WTC11 (cell line): ENCODE results near the gene ZNF416. TPM values are rescaled to one million over a fixed set of nuclear protein-coding genes. Genes with fewer than 3 reads are reported as not detected.
A peak's percentile ranks its signal among the peaks of the same experiment; 100 is the strongest.

Experiments
- ATAC-seq: fragments of 200-7000 bp; cut with Tn5 transposase; 2 replicates; pipeline ENCODE4 v1.10.0; 2021; ENCODE audit warnings: mild to moderate bottlenecking, moderate library complexity
- CTCF ChIA-PET: fragments of 300-600 bp; sonication (Branson Sonifier 250); formaldehyde crosslinking; loops from one replicate; lab custom pipeline; 2021; ENCODE audit warnings: antibody characterized with exemption; lab: Charles Lee
- POLR2A ChIA-PET: fragments of 350-600 bp; sonication (Branson Sonifier 250); formaldehyde crosslinking; loops from one replicate; lab custom pipeline; 2021; ENCODE audit warnings: antibody characterized with exemption; lab: Charles Lee
- DNase-seq: peaks from one replicate; pipeline ENCODE4 v3.0.0; 2021; ENCODE audit warnings: low spot score
- H3K27ac Mint-ChIP-seq: 2 replicates; pipeline ENCODE4 v1.8.0; 2021; ENCODE audit warnings: mixed read lengths
- H3K27me3 Mint-ChIP-seq: 2 replicates; pipeline ENCODE4 v1.8.0; 2021; ENCODE audit warnings: low read depth, mild to moderate bottlenecking, moderate library complexity, mixed read lengths
- H3K36me3 Mint-ChIP-seq: 2 replicates; pipeline ENCODE4 v1.8.0; 2021; ENCODE audit warnings: mixed read lengths
- H3K4me1 Mint-ChIP-seq: 2 replicates; pipeline ENCODE4 v1.8.0; 2022; ENCODE audit warnings: mixed read lengths
- H3K4me3 Mint-ChIP-seq: 2 replicates; pipeline ENCODE4 v1.8.0; 2021; ENCODE audit warnings: mild to moderate bottlenecking, moderate library complexity, mixed read lengths
- H3K9me3 Mint-ChIP-seq: 2 replicates; pipeline ENCODE4 v1.8.0; 2021; ENCODE audit warnings: mixed read lengths
- ATF2 ChIP-seq: sonication (generic); formaldehyde crosslinking; IDR thresholded peaks from 2 replicates; pipeline ENCODE4 v1.8.1; 2022; ENCODE audit warnings: low read depth, missing genetic modification reagents, borderline replicate concordance
- ELF4 ChIP-seq: sonication (generic); formaldehyde crosslinking; IDR thresholded peaks from 2 replicates; pipeline ENCODE4 v1.8.1; 2022; ENCODE audit warnings: low read depth, mild to moderate bottlenecking, moderate library complexity, missing genetic modification reagents
- ETV6 ChIP-seq: sonication (generic); formaldehyde crosslinking; IDR thresholded peaks from 2 replicates; pipeline ENCODE4 v1.8.1; 2022; ENCODE audit warnings: mild to moderate bottlenecking, missing genetic modification reagents
- FOXK1 ChIP-seq: sonication (generic); formaldehyde crosslinking; IDR thresholded peaks from 2 replicates; pipeline ENCODE4 v1.8.0; 2022; ENCODE audit warnings: mild to moderate bottlenecking, moderate library complexity, missing genetic modification reagents
- FOXP1 ChIP-seq: sonication (generic); formaldehyde crosslinking; IDR thresholded peaks from 2 replicates; pipeline ENCODE4 v1.8.0; 2022; ENCODE audit warnings: missing genetic modification reagents, mild to moderate bottlenecking, moderate library complexity, borderline replicate concordance
- HMGA2 ChIP-seq: fragments of 250-450 bp; sonication (Bioruptor Pico); IDR thresholded peaks from 2 replicates; pipeline ENCODE4 v1.4.0; 2021; ENCODE audit warnings: mild to moderate bottlenecking, moderate library complexity
- HMGXB4 ChIP-seq: sonication (generic); formaldehyde crosslinking; IDR thresholded peaks from 2 replicates; pipeline ENCODE4 v1.8.1; 2023; ENCODE audit warnings: mild to moderate bottlenecking, moderate library complexity, missing genetic modification reagents
- IRF2 ChIP-seq: sonication (generic); formaldehyde crosslinking; IDR thresholded peaks from 2 replicates; pipeline ENCODE4 v1.8.0; 2022; ENCODE audit warnings: low read depth, missing genetic modification reagents, borderline replicate concordance
- JAZF1 ChIP-seq: fragments of 250-450 bp; sonication (Bioruptor Pico); IDR thresholded peaks from 2 replicates; pipeline ENCODE4 v1.9.0; 2021; ENCODE audit warnings: moderate library complexity, mild to moderate bottlenecking, inconsistent platforms
- MAX ChIP-seq: sonication (generic); formaldehyde crosslinking; IDR thresholded peaks from 2 replicates; pipeline ENCODE4 v1.8.0; 2022; ENCODE audit warnings: mild to moderate bottlenecking, missing genetic modification reagents
- NR1H2 ChIP-seq: sonication (generic); formaldehyde crosslinking; IDR thresholded peaks from 2 replicates; pipeline ENCODE4 v1.9.0; 2021; ENCODE audit warnings: mild to moderate bottlenecking, moderate library complexity, missing genetic modification reagents
- PRRX2 ChIP-seq: fragments of 250-450 bp; sonication (Bioruptor Pico); IDR thresholded peaks from 2 replicates; pipeline ENCODE4 v1.8.0; 2021; ENCODE audit warnings: mild to moderate bottlenecking
- TEAD1 ChIP-seq: sonication (generic); formaldehyde crosslinking; IDR thresholded peaks from 2 replicates; pipeline ENCODE4 v1.8.0; 2022; ENCODE audit warnings: mild to moderate bottlenecking, missing genetic modification reagents
- TP53 ChIP-seq: sonication (generic); formaldehyde crosslinking; IDR thresholded peaks from 2 replicates; pipeline ENCODE4 v1.8.1; 2023; ENCODE audit warnings: mild to moderate bottlenecking, missing genetic modification reagents
- ZMAT4 ChIP-seq: fragments of 250-450 bp; sonication (Bioruptor Pico); IDR thresholded peaks from 2 replicates; pipeline ENCODE4 v1.9.0; 2021; ENCODE audit warnings: mild to moderate bottlenecking
- ZNF121 ChIP-seq: sonication (generic); formaldehyde crosslinking; IDR thresholded peaks from 2 replicates; pipeline ENCODE4 v1.8.0; 2023; ENCODE audit warnings: missing genetic modification reagents
- ZNF232 ChIP-seq: sonication (generic); formaldehyde crosslinking; IDR thresholded peaks from 2 replicates; pipeline ENCODE4 v1.8.0; 2022; ENCODE audit warnings: mild to moderate bottlenecking, missing genetic modification reagents
- total RNA-seq: library from RNA; stranded (reverse); gene quantifications from 3 replicates; pipeline ENCODE4 v1.2.3, GENCODE V29; 2021
- TF ChIP-seq, protein P1 (sequence below): sonication (generic); formaldehyde crosslinking; IDR thresholded peaks from 2 replicates; pipeline ENCODE4 v1.8.0; 2022; ENCODE audit warnings: mild to moderate bottlenecking, missing genetic modification reagents
- TF ChIP-seq, protein P2 (sequence below): sonication (generic); formaldehyde crosslinking; IDR thresholded peaks from 2 replicates; pipeline ENCODE4 v1.8.1; 2023; ENCODE audit warnings: mild to moderate bottlenecking, missing genetic modification reagents
- TF ChIP-seq, protein P3 (sequence below): sonication (generic); formaldehyde crosslinking; IDR thresholded peaks from 2 replicates; pipeline ENCODE4 v1.8.0; 2022; ENCODE audit warnings: missing genetic modification reagents
- TF ChIP-seq, protein P4 (sequence below): sonication (generic); formaldehyde crosslinking; IDR thresholded peaks from 2 replicates; pipeline ENCODE4 v1.8.1; 2022; ENCODE audit warnings: low read depth, mild to moderate bottlenecking, moderate library complexity, missing genetic modification reagents, borderline replicate concordance
- TF ChIP-seq, protein P5 (sequence below): sonication (generic); formaldehyde crosslinking; IDR thresholded peaks from 2 replicates; pipeline ENCODE4 v1.8.1; 2023; ENCODE audit warnings: mild to moderate bottlenecking, missing genetic modification reagents, moderate library complexity

Gene ZNF416
- total RNA-seq, 1 experiment from 2014 or later: 10.0 TPM

GRCh38 chr19:57583521-57584416 lies 5.1 kb upstream of the ZNF416 start, which contains the start of gene ZIK1 (continued):
- TF ChIP-seq, protein P1, sequence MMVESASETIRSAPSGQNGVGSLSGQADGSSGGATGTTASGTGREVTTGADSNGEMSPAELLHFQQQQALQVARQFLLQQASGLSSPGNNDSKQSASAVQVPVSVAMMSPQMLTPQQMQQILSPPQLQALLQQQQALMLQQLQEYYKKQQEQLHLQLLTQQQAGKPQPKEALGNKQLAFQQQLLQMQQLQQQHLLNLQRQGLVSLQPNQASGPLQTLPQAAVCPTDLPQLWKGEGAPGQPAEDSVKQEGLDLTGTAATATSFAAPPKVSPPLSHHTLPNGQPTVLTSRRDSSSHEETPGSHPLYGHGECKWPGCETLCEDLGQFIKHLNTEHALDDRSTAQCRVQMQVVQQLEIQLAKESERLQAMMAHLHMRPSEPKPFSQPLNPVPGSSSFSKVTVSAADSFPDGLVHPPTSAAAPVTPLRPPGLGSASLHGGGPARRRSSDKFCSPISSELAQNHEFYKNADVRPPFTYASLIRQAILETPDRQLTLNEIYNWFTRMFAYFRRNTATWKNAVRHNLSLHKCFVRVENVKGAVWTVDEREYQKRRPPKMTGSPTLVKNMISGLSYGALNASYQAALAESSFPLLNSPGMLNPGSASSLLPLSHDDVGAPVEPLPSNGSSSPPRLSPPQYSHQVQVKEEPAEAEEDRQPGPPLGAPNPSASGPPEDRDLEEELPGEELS (CRISPR knock-in tag): peak; percentile 96
- TF ChIP-seq PRRX2 (CRISPR knock-in tag) (no peak), MAX (CRISPR knock-in tag) (peak; percentile 100), HMGXB4 (CRISPR knock-in tag) (peak; percentile 84; the same call in 1 of the 2 replicates), TEAD1 (peak; percentile 94), FOXK1 (CRISPR knock-in tag) (peak; percentile 93), ZNF232 (CRISPR knock-in tag) (peak; percentile 96), ZNF121 (CRISPR knock-in tag) (peak; percentile 90)
- TF ChIP-seq, protein P2, sequence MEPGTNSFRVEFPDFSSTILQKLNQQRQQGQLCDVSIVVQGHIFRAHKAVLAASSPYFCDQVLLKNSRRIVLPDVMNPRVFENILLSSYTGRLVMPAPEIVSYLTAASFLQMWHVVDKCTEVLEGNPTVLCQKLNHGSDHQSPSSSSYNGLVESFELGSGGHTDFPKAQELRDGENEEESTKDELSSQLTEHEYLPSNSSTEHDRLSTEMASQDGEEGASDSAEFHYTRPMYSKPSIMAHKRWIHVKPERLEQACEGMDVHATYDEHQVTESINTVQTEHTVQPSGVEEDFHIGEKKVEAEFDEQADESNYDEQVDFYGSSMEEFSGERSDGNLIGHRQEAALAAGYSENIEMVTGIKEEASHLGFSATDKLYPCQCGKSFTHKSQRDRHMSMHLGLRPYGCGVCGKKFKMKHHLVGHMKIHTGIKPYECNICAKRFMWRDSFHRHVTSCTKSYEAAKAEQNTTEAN (CRISPR knock-in tag): peak; percentile 97
- TF ChIP-seq, all 79 proteins: peak for 51

DNA sequence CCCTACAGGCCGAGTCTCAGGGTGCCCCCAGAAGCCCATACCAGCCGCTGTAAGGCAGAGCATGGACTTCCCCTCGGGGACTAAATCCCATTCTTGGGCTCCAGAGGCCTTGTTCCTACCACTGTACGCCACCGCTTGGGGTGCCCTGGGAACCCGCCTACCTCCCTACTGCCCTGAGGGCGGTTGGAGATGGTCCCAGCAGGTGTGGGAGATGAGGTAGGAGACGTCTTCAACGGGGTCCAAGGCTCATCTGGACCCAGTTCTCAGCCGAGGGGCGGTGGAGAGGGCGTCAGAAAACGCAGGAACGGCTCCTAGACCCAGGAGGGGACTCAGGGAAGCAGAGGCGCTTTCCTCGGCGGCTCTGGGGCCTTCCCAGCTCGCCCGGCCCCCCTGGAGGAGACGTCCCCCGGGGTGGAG lies 4.4 kb upstream of the ZNF416 start:
- CTCF ChIA-PET: interaction anchor here (1.0 to 1.5 kb wide), 4 partner anchors 16 to 194 kb away, joined by 3 to 6 read pairs (median 3); partner anchors contain the start of genes ZNF530 and ZNF551
- no peak for ATAC-seq
- DNase-seq: no peak
- Mint-ChIP-seq H3K27me3 (peaks cover 17% of the 10 kb centered on the region), H3K4me3 (peak overlapping the region; percentile 97), H3K9me3 (peaks cover 35% of the 10 kb centered on the region), H3K27ac (no peak overlapping the region), H3K36me3 (peaks cover 47% of the 10 kb centered on the region), H3K4me1 (peaks cover 23% of the 10 kb centered on the region)
- POLR2A ChIA-PET: interaction anchor here (0.6 to 1.3 kb wide), 2 partner anchors 18 to 99 kb away, joined by 3 read pairs; partner anchors contain the start of gene ZNF551
- TF ChIP-seq ZMAT4 (CRISPR knock-in tag) (no peak), IRF2 (no peak), ATF2 (CRISPR knock-in tag) (no peak), FOXP1 (CRISPR knock-in tag) (no peak), ELF4 (CRISPR knock-in tag) (no peak), ETV6 (CRISPR knock-in tag) (no peak), HMGA2 (CRISPR knock-in tag) (no peak), NR1H2 (CRISPR knock-in tag) (no peak), JAZF1 (CRISPR knock-in tag) (no peak), TP53 (CRISPR knock-in tag) (no peak)
- TF ChIP-seq, protein P3, sequence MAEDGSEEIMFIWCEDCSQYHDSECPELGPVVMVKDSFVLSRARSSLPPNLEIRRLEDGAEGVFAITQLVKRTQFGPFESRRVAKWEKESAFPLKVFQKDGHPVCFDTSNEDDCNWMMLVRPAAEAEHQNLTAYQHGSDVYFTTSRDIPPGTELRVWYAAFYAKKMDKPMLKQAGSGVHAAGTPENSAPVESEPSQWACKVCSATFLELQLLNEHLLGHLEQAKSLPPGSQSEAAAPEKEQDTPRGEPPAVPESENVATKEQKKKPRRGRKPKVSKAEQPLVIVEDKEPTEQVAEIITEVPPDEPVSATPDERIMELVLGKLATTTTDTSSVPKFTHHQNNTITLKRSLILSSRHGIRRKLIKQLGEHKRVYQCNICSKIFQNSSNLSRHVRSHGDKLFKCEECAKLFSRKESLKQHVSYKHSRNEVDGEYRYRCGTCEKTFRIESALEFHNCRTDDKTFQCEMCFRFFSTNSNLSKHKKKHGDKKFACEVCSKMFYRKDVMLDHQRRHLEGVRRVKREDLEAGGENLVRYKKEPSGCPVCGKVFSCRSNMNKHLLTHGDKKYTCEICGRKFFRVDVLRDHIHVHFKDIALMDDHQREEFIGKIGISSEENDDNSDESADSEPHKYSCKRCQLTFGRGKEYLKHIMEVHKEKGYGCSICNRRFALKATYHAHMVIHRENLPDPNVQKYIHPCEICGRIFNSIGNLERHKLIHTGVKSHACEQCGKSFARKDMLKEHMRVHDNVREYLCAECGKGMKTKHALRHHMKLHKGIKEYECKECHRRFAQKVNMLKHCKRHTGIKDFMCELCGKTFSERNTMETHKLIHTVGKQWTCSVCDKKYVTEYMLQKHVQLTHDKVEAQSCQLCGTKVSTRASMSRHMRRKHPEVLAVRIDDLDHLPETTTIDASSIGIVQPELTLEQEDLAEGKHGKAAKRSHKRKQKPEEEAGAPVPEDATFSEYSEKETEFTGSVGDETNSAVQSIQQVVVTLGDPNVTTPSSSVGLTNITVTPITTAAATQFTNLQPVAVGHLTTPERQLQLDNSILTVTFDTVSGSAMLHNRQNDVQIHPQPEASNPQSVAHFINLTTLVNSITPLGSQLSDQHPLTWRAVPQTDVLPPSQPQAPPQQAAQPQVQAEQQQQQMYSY (CRISPR knock-in tag): no peak
- TF ChIP-seq, protein P4, sequence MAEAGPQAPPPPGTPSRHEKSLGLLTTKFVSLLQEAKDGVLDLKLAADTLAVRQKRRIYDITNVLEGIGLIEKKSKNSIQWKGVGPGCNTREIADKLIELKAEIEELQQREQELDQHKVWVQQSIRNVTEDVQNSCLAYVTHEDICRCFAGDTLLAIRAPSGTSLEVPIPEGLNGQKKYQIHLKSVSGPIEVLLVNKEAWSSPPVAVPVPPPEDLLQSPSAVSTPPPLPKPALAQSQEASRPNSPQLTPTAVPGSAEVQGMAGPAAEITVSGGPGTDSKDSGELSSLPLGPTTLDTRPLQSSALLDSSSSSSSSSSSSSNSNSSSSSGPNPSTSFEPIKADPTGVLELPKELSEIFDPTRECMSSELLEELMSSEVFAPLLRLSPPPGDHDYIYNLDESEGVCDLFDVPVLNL (CRISPR knock-in tag): no peak
- TF ChIP-seq, protein P5, sequence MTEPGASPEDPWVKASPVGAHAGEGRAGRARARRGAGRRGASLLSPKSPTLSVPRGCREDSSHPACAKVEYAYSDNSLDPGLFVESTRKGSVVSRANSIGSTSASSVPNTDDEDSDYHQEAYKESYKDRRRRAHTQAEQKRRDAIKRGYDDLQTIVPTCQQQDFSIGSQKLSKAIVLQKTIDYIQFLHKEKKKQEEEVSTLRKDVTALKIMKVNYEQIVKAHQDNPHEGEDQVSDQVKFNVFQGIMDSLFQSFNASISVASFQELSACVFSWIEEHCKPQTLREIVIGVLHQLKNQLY (CRISPR knock-in tag): no peak
